OCI-LY3 (cell line): ENCODE results near the gene CMKLR1.

Source experiments
- H2AFZ ChIP-seq: fragments of 200-600, 300-600 bp; shearing (Covaris generic); 2 replicates; pipeline ENCODE4 v1.6.0; 2014; ENCODE audit warnings: antibody characterized with exemption, low read depth, low read length
- H3K27ac ChIP-seq: fragments of 200-600, 300-600 bp; sonication (generic); 2 replicates; pipeline ENCODE4 v1.5.1; 2014; ENCODE audit warnings: mild to moderate bottlenecking, low read length, moderate library complexity, mixed read lengths
- H3K27me3 ChIP-seq: fragments of 200-600, 300-600 bp; sonication (generic); 2 replicates; pipeline ENCODE4 v1.6.1; 2014; ENCODE audit warnings: low read depth, low read length, mixed read lengths
- H3K36me3 ChIP-seq: fragments of 200-600, 300-600 bp; sonication (generic); replicated peaks from 2 replicates; pipeline ENCODE3; 2014; ENCODE audit warnings: low read depth, low read length, mixed read lengths
- H3K4me1 ChIP-seq: fragments of 300-600, 200-600 bp; sonication (generic); 2 replicates; pipeline ENCODE4 v1.6.1; 2014; ENCODE audit warnings: low read length, mixed read lengths
- H3K4me2 ChIP-seq: fragments of 200-600, 300-600 bp; sonication (generic); 2 replicates; pipeline ENCODE4 v1.6.1; 2014; ENCODE audit warnings: low read length, mixed read lengths
- H3K4me3 ChIP-seq: fragments of 300-600, 200-600 bp; sonication (generic); 2 replicates; pipeline ENCODE4 v1.5.1; 2014; ENCODE audit warnings: antibody characterized with exemption, mild to moderate bottlenecking, low read length, moderate library complexity
- H3K79me2 ChIP-seq: fragments of 300-600, 200-600 bp; shearing (Covaris generic); 2 replicates; pipeline ENCODE4 v1.6.1; 2014; ENCODE audit warnings: mild to moderate bottlenecking, low read length, mixed read lengths
- H3K9ac ChIP-seq: fragments of 300-600, 200-600 bp; shearing (Covaris generic); 2 replicates; pipeline ENCODE4 v1.6.0; 2014; ENCODE audit warnings: mild to moderate bottlenecking, low read length, moderate library complexity
- H3K9me3 ChIP-seq: fragments of 200-600, 300-600 bp; shearing (Covaris generic); 2 replicates; pipeline ENCODE4 v1.6.1; 2014; ENCODE audit warnings: low read length, mixed read lengths; ENCODE audit not compliant: insufficient read depth
- H4K20me1 ChIP-seq: fragments of 200-600, 300-600 bp; sonication (generic); 2 replicates; pipeline ENCODE4 v1.6.1; 2016; ENCODE audit warnings: low read length, mixed read lengths; ENCODE audit not compliant: insufficient read depth
- CTCF ChIP-seq: fragments of 200-600, 300-600 bp; sonication (generic); IDR thresholded peaks from 2 replicates; pipeline ENCODE4 v1.5.1; 2014; ENCODE audit warnings: antibody characterized with exemption, low read length, low read depth
- EZH2phosphoT487 ChIP-seq: fragments of 200-600 bp; shearing (Covaris generic); IDR thresholded peaks from 2 replicates; pipeline ENCODE4 v1.6.1; 2018; ENCODE audit warnings: antibody characterized with exemption, mixed run types, low read depth

CMKLR1 gene

DNA sequence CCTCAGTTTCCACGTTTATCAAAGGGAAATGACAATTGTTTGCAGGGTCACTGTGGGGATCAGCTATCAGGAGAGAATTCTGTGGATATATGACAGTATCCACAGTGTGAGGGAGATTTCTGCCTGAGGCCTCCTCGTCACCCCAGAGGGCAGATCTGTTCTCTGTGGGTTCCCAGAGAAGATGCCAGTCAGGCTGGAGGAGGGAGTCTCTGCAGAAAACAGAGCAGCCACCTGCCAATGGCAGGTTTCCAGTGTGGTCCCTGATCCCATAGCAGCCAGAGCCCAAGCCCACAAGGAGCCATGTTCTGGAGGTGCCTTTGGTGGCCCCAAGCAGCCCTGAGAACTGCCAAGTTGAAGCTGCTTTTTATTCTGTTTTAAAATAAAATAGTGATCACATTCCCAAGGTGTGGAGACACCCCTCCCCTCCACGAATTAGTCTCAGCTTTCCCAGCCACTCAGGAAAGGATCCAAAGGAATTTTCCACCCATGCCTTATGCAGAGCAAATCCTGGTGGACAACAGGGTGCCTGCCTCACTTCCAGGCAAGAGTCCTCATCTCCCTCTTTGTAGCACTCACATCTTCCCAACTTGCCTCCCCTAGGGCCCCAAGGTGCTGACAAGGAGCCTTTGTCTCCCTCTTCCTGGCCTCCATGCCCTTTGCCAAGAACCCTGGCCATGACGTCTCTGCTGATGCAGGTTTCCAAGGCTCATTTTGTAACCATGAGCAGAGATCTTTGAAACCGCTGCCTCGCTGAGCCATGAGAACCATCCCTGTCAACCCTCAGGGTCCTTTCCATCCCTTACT is 20.4 kb downstream of the CMKLR1 start:
- Histone ChIP-seq H2AFZ (no peak overlapping the region), H3K27me3 (peaks cover 30% of the 10 kb centered on the region), H3K36me3 (no peaks in the 10 kb centered on the region), H3K9ac (no peak overlapping the region), H3K27ac (no peak overlapping the region), H3K4me1 (peaks cover 33% of the 10 kb centered on the region), H3K4me3 (no peak overlapping the region), H3K4me2 (no peak overlapping the region), H4K20me1 (no peaks in the 10 kb centered on the region), H3K79me2 (no peaks in the 10 kb centered on the region), H3K9me3 (no peaks in the 10 kb centered on the region)
- TF ChIP-seq CTCF (no peak), EZH2phosphoT487 (no peak)

GRCh38 chr12:108317308-108318234 is 21.5 kb downstream of the CMKLR1 start:
- Histone ChIP-seq H2AFZ (no peak overlapping the region), H3K9ac (no peak overlapping the region), H3K79me2 (no peaks in the 10 kb centered on the region), H4K20me1 (no peaks in the 10 kb centered on the region), H3K9me3 (no peaks in the 10 kb centered on the region), H3K27ac (no peak overlapping the region), H3K27me3 (peaks cover 21% of the 10 kb centered on the region), H3K36me3 (no peaks in the 10 kb centered on the region), H3K4me1 (peaks cover 43% of the 10 kb centered on the region), H3K4me2 (no peak overlapping the region), H3K4me3 (no peak overlapping the region)
- TF ChIP-seq EZH2phosphoT487, result no peak
- TF ChIP-seq CTCF, result no peak

- H3K27me3 ChIP-seq, result peaks cover 20% of the 10 kb centered on the region
These were observed 22.7 kb downstream of the CMKLR1 start for GRCh38 chr12:108316176-108317086.

More at GRCh38 chr12:108316176-108317086, 22.7 kb downstream of the CMKLR1 start:
- no peak overlapping the region for H2AFZ ChIP-seq
- no peak overlapping the region for H3K4me2 ChIP-seq
- H3K36me3 ChIP-seq, result no peaks in the 10 kb centered on the region
- H3K4me3 ChIP-seq, result no peak overlapping the region
- no peaks in the 10 kb centered on the region for H4K20me1 ChIP-seq
- no peak for TF ChIP-seq EZH2phosphoT487
- TF ChIP-seq CTCF, result no peak
- H3K9ac ChIP-seq, result no peak overlapping the region
- no peak overlapping the region for H3K27ac ChIP-seq
- H3K79me2 ChIP-seq, result no peaks in the 10 kb centered on the region
- H3K9me3 ChIP-seq, result no peaks in the 10 kb centered on the region
- peaks cover 50% of the 10 kb centered on the region for H3K4me1 ChIP-seq
